SK-N-MC (cell line): ENCODE measurements around the gene PSTPIP1.

Source experiments
- DNase-seq: peaks from one replicate; pipeline ENCODE4 v3.0.0-alpha.2; 2011; ENCODE audit warnings: low read depth, low spot score
- H3K27ac ChIP-seq: fragments of 200-600 bp; sonication (generic); 2 replicates; pipeline ENCODE4 v1.5.1; 2016; ENCODE audit warnings: mixed run types
- H3K36me3 ChIP-seq: fragments of 200-600 bp; sonication (generic); 2 replicates; pipeline ENCODE4 v1.6.1; 2017; ENCODE audit warnings: antibody characterized with exemption, low read length, mixed read lengths; ENCODE audit not compliant: insufficient read depth
- H3K4me3 ChIP-seq: fragments of 200-600 bp; sonication (generic); 2 replicates; pipeline ENCODE4 v1.5.1; 2016
- H3K9ac ChIP-seq: fragments of 200-600 bp; sonication (generic); 2 replicates; pipeline ENCODE4 v1.8.0; 2017; ENCODE audit warnings: mixed run types, mixed read lengths; ENCODE audit not compliant: insufficient read length
- H3K9me3 ChIP-seq: fragments of 200-600 bp; sonication (generic); 2 replicates; pipeline ENCODE4 v1.6.1; 2017; ENCODE audit warnings: low read depth, mild to moderate bottlenecking, antibody characterized with exemption, low read length, moderate library complexity, mixed read lengths
- EZH2 ChIP-seq: fragments of 200-600 bp; sonication (generic); IDR thresholded peaks from one replicate; pipeline ENCODE4 v1.6.1; 2017; ENCODE audit warnings: antibody characterized with exemption
- FOXP2 ChIP-seq: optimal IDR thresholded peaks from 2 replicates; pipeline ENCODE3; 2011; ENCODE audit warnings: mild to moderate bottlenecking, moderate library complexity; ENCODE audit not compliant: insufficient read depth; ENCODE audit errors: extremely low read length, control extremely low read depth
- POLR2AphosphoS5 ChIP-seq: IDR thresholded peaks from 2 replicates; pipeline ENCODE4 v1.6.1; 2012; ENCODE audit warnings: mild to moderate bottlenecking, low read depth, low read length, borderline replicate concordance

The PSTPIP1 gene

GRCh38 chr15:77034695-77035489 lies 40.0 kb downstream of the PSTPIP1 start:
- Histone ChIP-seq H3K9ac (no peak overlapping the region), H3K4me3 (no peak overlapping the region), H3K27ac (no peak overlapping the region), H3K9me3 (no peaks in the 10 kb centered on the region), H3K36me3 (peaks cover 7% of the 10 kb centered on the region; the same call in 1 of the 2 replicates)
- TF ChIP-seq FOXP2 (no peak), POLR2AphosphoS5 (peak; percentile 67; the same call in 1 of the 2 replicates), EZH2 (no peak)
- DNase-seq: no peak

DNA sequence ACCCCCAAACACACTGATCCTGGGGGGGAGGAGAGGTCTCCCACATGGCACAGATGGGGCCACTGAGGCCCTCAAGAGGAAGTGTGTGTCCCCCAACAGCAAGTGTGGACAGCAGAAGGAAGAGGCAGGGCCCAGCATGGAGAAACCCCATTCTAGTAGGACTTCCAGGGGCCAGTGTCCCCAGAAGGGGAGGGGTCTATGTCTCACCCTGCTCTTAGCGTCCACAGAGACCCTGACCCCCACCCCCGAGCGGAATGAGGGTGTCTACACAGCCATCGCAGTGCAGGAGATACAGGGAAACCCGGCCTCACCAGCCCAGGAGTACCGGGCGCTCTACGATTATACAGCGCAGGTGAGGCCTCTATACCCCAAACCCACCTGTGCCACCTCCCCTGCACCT lies 40.7 kb downstream of the PSTPIP1 start:
- H3K9ac ChIP-seq: no peak overlapping the region
- TF ChIP-seq POLR2AphosphoS5 (no peak), FOXP2 (no peak), EZH2 (no peak)
- peaks cover 8% of the 10 kb centered on the region; the same call in 1 of the 2 replicates for H3K36me3 ChIP-seq
- no peak overlapping the region for H3K27ac ChIP-seq
- DNase-seq: no peak
- no peaks in the 10 kb centered on the region for H3K9me3 ChIP-seq
- H3K4me3 ChIP-seq: no peak overlapping the region

DNA sequence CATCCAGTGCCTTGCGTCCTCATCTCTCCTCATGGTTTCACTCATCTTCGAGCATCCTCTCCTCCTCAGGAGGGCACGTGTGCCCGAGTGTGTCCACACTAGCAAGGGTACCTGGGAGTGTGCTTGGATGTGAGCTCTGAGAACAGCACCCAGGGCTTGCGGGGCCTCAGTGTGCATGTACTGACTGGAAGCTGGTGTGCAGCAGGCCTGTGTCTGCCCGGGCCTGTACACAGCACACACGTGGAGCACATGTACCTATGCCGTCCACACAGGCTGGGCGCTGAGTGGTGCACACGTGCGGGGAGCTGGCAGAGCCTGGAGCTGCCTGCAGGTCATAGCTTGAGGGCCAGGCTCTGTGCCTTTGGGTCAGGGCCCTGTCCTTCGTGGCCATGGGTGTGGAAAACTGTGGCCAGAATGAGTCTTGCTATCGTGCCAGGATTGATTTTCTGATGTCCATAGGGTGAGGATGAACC lies 41.1 kb downstream of the PSTPIP1 start:
- no peak overlapping the region for H3K27ac ChIP-seq
- no peak for DNase-seq
- H3K9ac ChIP-seq: no peak overlapping the region
- H3K4me3 ChIP-seq: no peak overlapping the region
- H3K36me3 ChIP-seq: peaks cover 12% of the 10 kb centered on the region; the same call in 1 of the 2 replicates
- H3K9me3 ChIP-seq: no peaks in the 10 kb centered on the region
- no peak; the same call in 1 of the 2 replicates for TF ChIP-seq POLR2AphosphoS5
- TF ChIP-seq FOXP2: no peak
- TF ChIP-seq EZH2: no peak

GRCh38 chr15:77036537-77037387 lies 41.8 kb downstream of the PSTPIP1 start:
- TF ChIP-seq EZH2 (no peak), POLR2AphosphoS5 (no peak), FOXP2 (no peak)
- Histone ChIP-seq H3K36me3 (peaks cover 12% of the 10 kb centered on the region; the same call in 1 of the 2 replicates), H3K4me3 (no peak overlapping the region), H3K9ac (no peak overlapping the region), H3K27ac (no peak overlapping the region), H3K9me3 (no peaks in the 10 kb centered on the region)
- DNase-seq: no peak

- peak; percentile 19; the same call in 1 of the 2 replicates for TF ChIP-seq POLR2AphosphoS5
- TF ChIP-seq FOXP2: no peak
- H3K9ac ChIP-seq: no peak overlapping the region
- no peaks in the 10 kb centered on the region for H3K9me3 ChIP-seq
- H3K4me3 ChIP-seq: no peak overlapping the region
- DNase-seq: no peak
- H3K27ac ChIP-seq: no peak overlapping the region
- peaks cover 20% of the 10 kb centered on the region; the same call in 1 of the 2 replicates for H3K36me3 ChIP-seq
Observed at GRCh38 chr15:77037388-77038209, 42.7 kb downstream of the PSTPIP1 start.

- H3K36me3 ChIP-seq: peaks cover 30% of the 10 kb centered on the region
- H3K9me3 ChIP-seq: no peaks in the 10 kb centered on the region
- no peak overlapping the region for H3K4me3 ChIP-seq
- no peak for TF ChIP-seq EZH2
- no peak for TF ChIP-seq FOXP2
- no peak for TF ChIP-seq POLR2AphosphoS5
- peak overlapping the region; percentile 71 for H3K27ac ChIP-seq
- H3K9ac ChIP-seq: no peak overlapping the region
- no peak for DNase-seq
Observed at GRCh38 chr15:77038312-77039216, 43.6 kb downstream of the PSTPIP1 start.

DNA sequence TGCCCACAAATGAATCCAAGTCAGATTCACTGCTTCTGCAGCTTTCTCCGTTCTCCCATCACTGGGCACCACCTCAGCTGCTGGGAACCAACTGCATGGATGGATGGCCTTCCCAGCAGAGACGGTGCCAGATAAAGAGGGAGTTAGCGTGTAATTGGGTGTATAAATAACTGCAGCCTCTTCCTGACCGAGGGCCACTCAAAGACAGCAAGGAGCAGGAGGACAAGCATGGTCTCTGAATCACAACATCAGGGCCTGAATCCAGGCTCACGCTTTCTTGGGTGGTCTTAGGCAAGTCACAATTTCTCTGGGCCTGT lies 44.2 kb downstream of the PSTPIP1 start:
- Histone ChIP-seq H3K9me3 (no peaks in the 10 kb centered on the region), H3K4me3 (no peak overlapping the region), H3K27ac (peak overlapping the region; percentile 71), H3K9ac (no peak overlapping the region), H3K36me3 (peaks cover 36% of the 10 kb centered on the region)
- no peak for DNase-seq
- TF ChIP-seq EZH2 (no peak), FOXP2 (no peak), POLR2AphosphoS5 (no peak)

GRCh38 chr15:77039848-77040247 lies 44.9 kb downstream of the PSTPIP1 start:
- H3K4me3 ChIP-seq: no peak overlapping the region
- H3K9ac ChIP-seq: no peak overlapping the region
- TF ChIP-seq POLR2AphosphoS5 (no peak), EZH2 (no peak), FOXP2 (no peak)
- DNase-seq: no peak
- peaks cover 43% of the 10 kb centered on the region for H3K36me3 ChIP-seq
- H3K9me3 ChIP-seq: no peaks in the 10 kb centered on the region
- peak overlapping the region; percentile 71; the same call in 1 of the 2 replicates for H3K27ac ChIP-seq
